ENCODE data around the gene RBM20. TPM values are rescaled to one million over a fixed set of nuclear protein-coding genes. Genes with fewer than 3 reads are reported as not detected.
A peak's percentile ranks its signal among the peaks of the same experiment; 100 is the strongest.

The RBM20 gene
- total RNA-seq, 1 donor from 2014 or later, result 4.6 TPM

DNA sequence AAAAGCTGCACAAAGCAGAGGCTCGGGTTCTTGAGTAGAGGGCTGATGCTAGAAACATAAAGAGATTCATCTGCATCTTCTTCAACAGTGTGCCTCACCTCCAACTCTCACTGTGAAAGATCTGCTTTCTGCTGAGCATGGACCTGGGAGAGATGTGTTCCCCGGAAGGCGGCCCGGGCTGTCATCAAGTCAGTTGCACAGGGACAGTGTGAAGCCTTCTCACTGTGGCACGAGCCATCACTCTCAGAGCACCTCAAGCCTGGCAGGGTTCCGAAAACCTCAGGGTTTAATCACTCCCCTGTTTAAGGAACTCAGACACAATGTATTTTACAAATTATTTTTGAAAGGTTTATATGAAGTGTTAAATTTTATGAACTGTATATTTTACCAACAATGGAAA is 98.7 kb downstream of the RBM20 start:
- DNase-seq, result no peak

- no peak for DNase-seq
These were observed 100.6 kb downstream of the RBM20 start for GRCh38 chr10:110744782-110745181.

DNA sequence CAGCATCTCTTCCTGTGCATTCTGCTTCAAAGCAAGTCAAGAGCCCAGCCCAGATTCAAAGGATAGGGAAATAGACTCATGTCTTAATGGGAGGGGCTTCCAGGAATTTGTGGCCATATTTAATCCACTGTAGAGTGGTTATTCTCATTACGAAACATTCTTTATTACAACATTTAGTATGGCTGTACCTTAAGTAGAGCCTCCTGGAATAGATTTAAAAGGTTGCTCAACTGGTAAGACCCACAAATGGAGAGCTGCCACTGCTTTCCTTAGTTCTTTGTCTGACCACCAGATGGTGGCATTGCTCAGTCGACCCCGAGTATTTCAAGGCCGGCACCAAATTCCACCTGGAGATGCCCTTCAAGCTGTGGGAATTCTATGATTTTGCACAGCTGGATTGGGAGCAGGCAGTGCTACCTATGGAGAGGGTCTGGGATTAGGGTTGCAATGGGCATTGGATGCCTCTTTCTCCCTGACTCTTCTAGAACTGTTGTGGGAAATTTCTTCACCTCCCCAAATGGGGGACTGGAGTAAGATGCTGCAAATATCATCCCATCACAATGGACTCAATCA is 102.2 kb downstream of the RBM20 start:
- DNase-seq, result peak; percentile 89

DNA sequence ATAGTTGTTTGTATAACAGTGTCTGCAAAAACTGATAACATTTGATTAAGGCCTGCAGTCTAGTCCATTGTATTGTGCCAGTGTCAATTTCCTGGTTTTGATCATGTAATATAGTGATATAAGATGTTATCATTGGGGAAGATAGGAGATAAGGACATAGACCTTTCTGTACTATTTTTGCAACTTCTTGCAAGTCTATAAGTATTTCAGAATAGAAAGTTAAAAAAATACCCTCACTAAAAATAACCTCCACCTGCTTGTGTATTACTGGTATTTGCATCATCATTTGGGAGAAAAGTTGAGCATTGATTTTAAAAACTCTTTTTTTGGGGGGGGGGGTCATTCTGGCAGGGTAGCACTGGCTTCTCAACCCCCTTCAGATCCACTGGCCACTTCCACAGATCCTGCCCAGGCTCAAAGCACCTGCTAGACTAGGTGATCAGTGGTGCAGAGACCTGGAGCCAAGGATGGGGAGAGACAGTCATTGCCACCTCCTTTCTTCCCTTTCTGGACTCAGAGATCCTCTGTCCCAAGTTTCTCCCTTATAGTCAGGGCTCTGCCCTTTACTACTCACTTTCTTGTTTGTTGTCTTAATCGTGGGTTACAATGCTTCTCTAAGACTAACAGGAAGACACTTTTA is 103.0 kb downstream of the RBM20 start:
- DNase-seq, result peak; percentile 13

DNA sequence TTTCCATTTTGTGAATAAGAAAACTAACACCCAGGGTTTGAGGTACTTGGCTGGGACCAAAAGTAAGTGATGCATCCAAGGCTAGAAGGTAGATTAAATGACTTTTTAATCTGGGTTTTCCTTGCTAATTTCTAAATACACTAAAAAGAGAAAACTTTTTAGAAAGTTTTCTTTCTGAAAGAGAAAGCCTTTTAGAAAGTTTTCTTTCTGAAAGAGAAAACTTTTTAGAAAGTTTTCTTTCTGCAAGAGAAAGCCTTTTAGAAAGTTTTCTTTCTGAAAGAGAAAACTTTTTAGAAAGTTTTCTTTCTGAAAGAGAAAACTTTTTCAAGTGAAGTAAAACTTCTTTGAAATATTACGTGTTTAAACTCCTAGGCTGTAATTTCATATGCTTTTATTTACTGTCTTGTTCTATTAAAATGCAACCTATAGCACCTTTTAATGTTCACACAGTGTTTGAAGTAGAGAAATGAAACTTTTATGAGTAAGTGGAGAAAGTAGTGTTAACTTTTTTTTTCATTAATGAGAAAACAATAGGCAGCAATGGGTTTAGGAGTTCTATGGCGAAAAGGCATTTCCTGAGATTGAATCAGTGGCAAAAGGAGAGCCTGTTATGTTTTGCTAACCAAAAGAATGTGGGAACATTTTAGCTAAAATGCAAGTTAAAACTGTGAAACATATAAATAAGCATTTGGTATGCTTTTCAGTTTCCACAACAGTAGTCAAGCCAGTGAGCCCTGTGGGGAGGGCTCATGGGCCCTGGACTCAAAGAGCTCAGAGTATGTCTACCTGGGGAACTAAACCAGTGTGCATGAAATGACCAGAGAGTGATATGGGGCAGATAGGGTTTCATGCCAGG is 103.7 kb downstream of the RBM20 start:
- peak; percentile 80 for DNase-seq

GRCh38 chr10:110748970-110749369 is 104.8 kb downstream of the RBM20 start:
- DNase-seq, result no peak

DNA sequence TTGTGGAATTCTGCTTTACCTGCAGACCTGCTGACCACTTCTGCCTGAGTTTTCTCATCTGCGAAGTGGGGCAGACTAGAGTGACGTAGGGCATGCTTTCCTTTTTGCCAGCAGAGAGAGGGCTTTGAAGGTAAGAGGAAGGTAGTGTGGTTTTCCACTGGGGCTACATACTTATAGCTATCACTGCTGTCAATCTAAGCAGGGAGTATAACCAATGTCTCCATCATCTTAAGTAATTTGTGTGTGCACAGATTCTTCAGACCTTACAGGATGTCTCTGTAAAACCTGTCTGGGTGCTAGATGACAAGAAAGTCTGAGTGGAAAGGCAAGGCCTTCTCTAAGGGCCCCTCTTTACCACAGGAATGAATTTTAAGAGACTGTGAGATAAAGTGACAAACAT is 106.8 kb downstream of the RBM20 start:
- no peak for DNase-seq

DNA sequence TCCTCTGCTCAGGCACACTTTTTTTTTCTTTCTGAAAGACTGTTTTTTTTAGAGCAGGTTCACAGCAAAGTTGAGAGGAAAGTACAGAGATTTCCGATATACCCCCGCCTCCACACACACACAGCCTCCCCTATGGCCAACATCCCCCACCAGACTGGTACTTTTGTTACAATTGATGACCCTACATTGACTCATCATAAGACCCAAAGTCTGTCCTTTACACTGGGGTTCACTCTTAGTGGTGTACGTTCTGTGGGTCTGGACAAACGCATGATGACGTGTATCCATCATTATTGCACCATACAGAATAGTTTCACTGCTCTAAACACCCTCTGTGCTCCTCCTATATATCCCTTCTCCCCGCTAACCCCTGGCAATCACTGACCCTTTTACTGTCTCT is 107.7 kb downstream of the RBM20 start:
- no peak for DNase-seq

DNA sequence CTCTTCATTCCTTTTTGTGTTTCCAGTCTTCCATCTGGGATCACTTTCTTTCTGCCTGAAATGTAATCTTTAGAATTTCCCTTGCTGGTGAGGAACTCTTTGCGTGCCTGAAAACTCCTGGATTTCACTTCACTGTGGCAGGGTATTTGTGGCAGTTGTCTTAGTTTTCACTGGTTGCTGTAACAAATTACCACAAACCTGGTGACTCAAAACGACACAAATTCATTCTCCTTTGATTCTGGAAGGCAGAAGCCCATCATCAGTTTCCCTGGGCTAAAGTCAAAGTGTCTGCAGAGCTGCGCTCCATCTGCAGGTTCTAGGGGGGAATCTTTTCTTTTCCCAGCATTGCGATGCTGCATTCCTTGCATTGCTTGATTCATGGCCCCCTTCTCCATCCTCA is 109.3 kb downstream of the RBM20 start:
- no peak for DNase-seq

DNA sequence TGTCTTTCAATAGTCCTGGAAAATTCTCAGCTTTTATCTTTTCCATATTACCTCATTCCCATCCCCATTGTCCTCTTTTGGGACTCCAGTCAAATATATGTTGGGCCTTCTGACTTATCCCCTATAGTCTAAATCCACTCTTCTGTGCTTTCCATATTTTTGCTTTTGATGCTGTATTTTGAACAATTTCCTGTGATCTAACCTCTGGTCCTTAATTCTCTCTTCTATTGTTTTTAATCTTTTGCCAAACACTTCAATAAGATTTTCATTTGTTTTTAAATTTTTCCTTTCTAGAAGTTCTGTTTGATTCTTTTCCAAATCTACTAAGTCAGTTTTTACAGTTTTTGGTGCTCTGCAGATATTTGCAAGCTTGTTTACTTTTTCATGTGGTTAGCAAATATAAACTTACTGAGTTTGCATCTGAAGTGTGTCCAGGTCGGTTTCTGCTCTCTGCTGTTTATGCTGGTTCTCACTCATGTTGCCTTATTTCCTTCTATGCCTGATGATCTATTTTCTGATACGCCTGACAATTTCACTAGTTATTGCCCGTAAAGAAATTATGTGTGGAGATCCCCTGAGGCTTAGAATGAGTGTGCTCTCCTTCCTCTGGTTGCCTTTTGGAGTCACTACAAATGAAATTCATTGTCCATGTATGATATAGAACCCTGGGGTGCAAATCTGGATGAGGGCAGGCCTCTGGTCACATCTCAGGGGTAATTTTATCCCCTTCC is 110.4 kb downstream of the RBM20 start:
- DNase-seq, result no peak

GRCh38 chr10:110755781-110756180 is 111.6 kb downstream of the RBM20 start:
- no peak for DNase-seq

DNA sequence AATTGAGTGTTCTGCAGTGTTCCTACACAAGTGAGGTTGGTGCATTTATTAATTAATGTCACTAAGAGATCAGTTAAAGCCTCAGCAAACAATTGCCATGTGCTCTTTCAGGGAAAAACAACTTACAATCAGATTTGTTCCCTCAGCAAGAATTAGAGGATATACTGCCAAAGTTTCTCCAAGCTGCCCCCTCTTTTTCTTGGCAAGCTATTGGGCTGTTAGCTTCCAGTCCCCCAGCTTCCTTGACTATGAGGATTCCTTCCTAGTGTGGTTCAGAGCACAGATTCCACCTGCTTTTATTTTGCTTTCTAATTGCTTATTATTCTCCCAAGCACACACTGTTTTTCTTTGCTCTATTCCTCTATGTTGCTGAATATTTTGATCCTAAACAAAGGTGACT is 112.7 kb downstream of the RBM20 start:
- peak; percentile 61 for DNase-seq

DNA sequence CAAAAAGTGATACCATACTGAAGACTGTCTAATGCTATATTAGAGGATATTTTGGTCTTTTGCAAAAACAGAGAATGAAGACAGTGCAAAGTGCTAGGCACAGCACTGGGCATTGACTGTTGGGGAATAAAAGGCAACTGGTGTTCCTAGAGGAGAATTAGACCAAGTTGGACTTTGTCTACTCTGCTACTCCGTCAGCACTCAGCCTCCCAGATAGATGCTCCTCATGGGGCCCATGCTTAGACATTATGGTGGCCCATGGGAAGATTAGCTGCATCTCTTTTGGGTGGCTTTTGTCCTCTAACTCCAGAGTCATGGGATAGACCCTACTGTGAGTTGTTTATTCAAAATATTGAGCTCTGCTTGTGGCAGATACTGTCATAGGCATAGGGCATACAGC is 113.5 kb downstream of the RBM20 start:
- no peak for DNase-seq

- no peak for DNase-seq
These were observed 114.1 kb downstream of the RBM20 start for GRCh38 chr10:110758128-110758765.

DNA sequence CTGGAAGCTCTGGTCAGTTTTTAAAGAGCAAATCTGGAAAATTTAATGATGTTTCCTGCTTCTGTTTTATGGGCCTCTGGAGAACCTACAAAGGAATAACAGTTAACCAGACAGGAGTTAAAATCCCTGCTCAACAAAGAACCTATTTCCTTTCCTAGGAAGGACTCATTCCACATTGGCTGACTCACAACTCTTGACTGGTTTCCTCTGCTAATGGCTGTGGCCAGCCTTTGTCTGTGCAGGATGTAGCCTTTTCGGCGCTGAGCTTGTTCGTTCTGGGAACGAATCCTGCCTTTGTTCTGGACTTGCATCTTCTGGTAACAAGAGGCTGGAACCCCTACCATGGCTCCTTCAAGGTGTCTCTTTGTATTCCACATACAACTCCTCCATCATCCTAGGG is 114.8 kb downstream of the RBM20 start:
- DNase-seq, result peak; percentile 96

DNA sequence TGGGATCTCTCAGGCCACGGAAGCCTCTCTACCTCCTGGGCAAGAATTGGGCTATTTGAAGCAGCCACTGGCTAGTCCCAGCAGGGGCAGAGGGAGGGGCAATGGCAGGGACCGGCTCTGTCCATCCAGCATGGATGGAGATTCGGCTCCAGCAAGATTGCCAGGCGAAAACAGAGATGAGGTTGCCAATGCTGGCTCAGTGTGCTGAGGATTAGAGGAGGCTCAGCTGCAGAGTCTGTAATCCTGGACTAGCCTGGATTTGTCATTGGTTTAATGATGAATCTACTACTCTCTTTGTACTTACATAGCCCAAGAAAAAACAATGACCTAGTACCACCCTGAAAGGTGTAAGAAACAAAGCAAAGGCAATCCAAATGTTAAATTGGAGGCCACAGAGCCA is 115.4 kb downstream of the RBM20 start:
- no peak for DNase-seq

GRCh38 chr10:110762109-110762848 is 118.1 kb downstream of the RBM20 start:
- no peak for DNase-seq

GRCh38 chr10:110762849-110763211 is 118.7 kb downstream of the RBM20 start:
- DNase-seq, result no peak

GRCh38 chr10:110764378-110764777 is 120.2 kb downstream of the RBM20 start:
- no peak for DNase-seq

DNA sequence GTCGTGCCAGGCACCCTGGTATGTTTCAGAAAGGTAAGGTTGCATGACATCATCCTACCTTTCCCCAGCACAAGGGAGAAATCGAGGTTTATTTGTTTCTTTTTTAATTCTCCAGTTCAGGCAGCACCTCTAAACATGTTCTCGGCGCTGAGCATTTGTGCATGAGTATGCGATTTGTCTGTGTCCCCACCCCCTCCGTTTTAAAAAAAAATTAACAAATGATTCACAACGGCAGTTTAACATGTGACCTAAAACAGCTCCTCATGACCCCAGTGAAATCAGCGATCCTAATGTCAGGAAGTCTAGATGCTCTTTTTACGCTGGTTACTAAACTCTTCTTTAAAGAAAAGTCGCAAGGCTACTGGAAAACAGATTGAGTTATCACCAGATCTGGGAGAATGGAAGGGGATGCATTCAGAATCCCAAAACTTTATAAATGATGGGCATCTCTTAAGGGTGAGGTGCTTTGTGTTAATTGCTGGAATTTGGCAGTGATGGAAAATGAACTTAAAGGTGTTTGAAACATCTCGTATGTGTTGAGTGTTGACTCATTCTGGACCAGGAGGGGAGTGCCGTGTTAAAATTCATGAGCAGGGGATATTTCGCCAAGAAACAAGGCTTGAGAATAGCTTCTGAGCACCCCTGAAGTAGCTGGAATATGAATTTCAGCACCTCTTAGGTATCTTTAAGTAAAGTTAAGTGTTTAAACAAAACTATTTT is 120.8 kb downstream of the RBM20 start:
- DNase-seq, result no peak

Data from dermis blood vessel endothelial cell (primary cell).